Common myeloid progenitor, CD34-positive (primary cell): ENCODE data around the gene SORBS1.
A peak's percentile ranks its signal among the peaks of the same experiment; 100 is the strongest.

Experiments used
- CTCF ChIA-PET: fragments of 350-600 bp; sonication (Branson Sonifier 250); formaldehyde crosslinking; loops from one replicate; lab custom pipeline; 2021; ENCODE audit warnings: antibody characterized with exemption; lab: Charles Lee
- POLR2A ChIA-PET: fragments of 350-600 bp; sonication (Branson Sonifier 250); formaldehyde crosslinking; loops from one replicate; lab custom pipeline; 2021; ENCODE audit warnings: antibody characterized with exemption; lab: Charles Lee
- DNase-seq, 3 donors: peaks; one replicate each; pipeline versions ENCODE4 v3.0.0 to v3.0.0-alpha.2; 2013
- H3K27ac ChIP-seq, 2 experiments: 1 replicate in 1 of 2; 2 replicates in 1 of 2; pipeline ENCODE4 v1.7.0; 2013; ENCODE audit warnings: inconsistent platforms in 2 of 2, low read length in 2 of 2, mild to moderate bottlenecking in 2 of 2, low read depth in 1 of 2, moderate library complexity in 1 of 2; ENCODE audit not compliant: severe bottlenecking in 2 of 2, insufficient read depth in 1 of 2, poor library complexity in 1 of 2
- H3K27me3 ChIP-seq, 5 experiments: replicated peaks in 2 of 5; 1 replicate in 3 of 5; 2 replicates in 2 of 5; pipeline versions ENCODE4 v1.6.1 to v1.7.0; 2013; ENCODE audit warnings: low read length in 4 of 5, mild to moderate bottlenecking in 2 of 5, moderate library complexity in 2 of 5, inconsistent platforms in 1 of 5; ENCODE audit not compliant: insufficient read depth in 5 of 5, control insufficient read depth in 4 of 5
- H3K36me3 ChIP-seq, 4 experiments: 1 replicate in 2 of 4; 2 replicates in 2 of 4; pipeline versions ENCODE4 v1.6.1 to v1.7.0; 2013; ENCODE audit warnings: low read length in 3 of 4, control low read depth in 1 of 4, mild to moderate bottlenecking in 1 of 4; ENCODE audit not compliant: control insufficient read depth in 4 of 4, insufficient read depth in 4 of 4
- H3K4me1 ChIP-seq, 4 experiments: 1 replicate in 3 of 4; 2 replicates in 1 of 4; pipeline versions ENCODE4 v1.6.1 to v1.7.1; 2013; ENCODE audit warnings: low read length in 3 of 4, mild to moderate bottlenecking in 3 of 4, control low read depth in 1 of 4, inconsistent platforms in 1 of 4, moderate library complexity in 1 of 4; ENCODE audit not compliant: control insufficient read depth in 4 of 4, insufficient read depth in 4 of 4; ENCODE audit errors: control extremely low read depth in 1 of 4
- H3K4me3 ChIP-seq, 7 experiments: 1 replicate in 4 of 7; 2 replicates in 3 of 7; pipeline versions ENCODE4 v1.5.1 to v1.7.0; 2013; ENCODE audit warnings: mild to moderate bottlenecking in 7 of 7, low read length in 6 of 7, moderate library complexity in 6 of 7, inconsistent platforms in 2 of 7, low read depth in 2 of 7, control low read depth in 1 of 7; ENCODE audit not compliant: insufficient read depth in 4 of 7, control insufficient read depth in 1 of 7; ENCODE audit errors: extremely low read depth in 1 of 7
- H3K9me3 ChIP-seq, 5 experiments: 1 replicate in 4 of 5; 2 replicates in 1 of 5; pipeline versions ENCODE4 v1.6.1 to v1.7.1; 2013; ENCODE audit warnings: low read length in 4 of 5, mild to moderate bottlenecking in 2 of 5, inconsistent platforms in 1 of 5, low read depth in 1 of 5, moderate library complexity in 1 of 5; ENCODE audit not compliant: control insufficient read depth in 4 of 5, insufficient read depth in 2 of 5; ENCODE audit errors: control extremely low read depth in 1 of 5
- WGBS: methylation state at CpG from one replicate; pipeline ENCODE4 v1.1.5; 2013; ENCODE audit not compliant: insufficient coverage; 5-methylcytosine and 5-hydroxymethylcytosine counted together

SORBS1 gene

DNA sequence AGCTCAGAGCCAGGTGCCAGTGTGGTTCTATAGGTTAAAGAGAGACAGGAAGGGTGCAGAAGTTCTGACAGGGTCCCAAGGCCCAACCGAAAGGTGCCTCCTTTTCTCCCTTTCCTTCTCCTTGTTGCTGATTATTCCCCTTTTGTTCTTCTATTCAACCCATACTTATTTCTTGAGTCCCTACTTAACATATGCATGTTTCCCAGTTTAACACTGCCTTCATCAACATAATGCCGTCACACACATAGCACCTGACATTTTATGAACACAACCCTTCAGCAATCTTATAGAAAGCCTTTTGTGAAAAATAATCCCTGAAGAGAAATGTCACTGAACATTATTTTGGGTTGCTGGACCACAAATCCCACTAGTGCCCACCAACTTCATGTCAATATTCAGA lies 39.1 kb downstream of the SORBS1 start:
- Histone ChIP-seq H3K27me3 (no peaks in the 10 kb centered on the region), H3K27ac (no peak overlapping the region), H3K36me3 (no peaks in the 10 kb centered on the region), H3K4me3 (no peak overlapping the region), H3K4me1 (peaks cover 0 to 3% (median 0%) of the 10 kb centered on the region in 4 experiments), H3K9me3 (no peaks in the 10 kb centered on the region)
- ChIA-PET POLR2A (no interaction called here), CTCF (interaction anchor here (1.6 kb wide), 1 partner anchor 147 kb away, joined by 5 read pairs; no protein-coding TSS in a partner anchor)
- no peak for DNase-seq
- WGBS, result 100% methylated on average over 2 of the region's 2 CpGs

DNA sequence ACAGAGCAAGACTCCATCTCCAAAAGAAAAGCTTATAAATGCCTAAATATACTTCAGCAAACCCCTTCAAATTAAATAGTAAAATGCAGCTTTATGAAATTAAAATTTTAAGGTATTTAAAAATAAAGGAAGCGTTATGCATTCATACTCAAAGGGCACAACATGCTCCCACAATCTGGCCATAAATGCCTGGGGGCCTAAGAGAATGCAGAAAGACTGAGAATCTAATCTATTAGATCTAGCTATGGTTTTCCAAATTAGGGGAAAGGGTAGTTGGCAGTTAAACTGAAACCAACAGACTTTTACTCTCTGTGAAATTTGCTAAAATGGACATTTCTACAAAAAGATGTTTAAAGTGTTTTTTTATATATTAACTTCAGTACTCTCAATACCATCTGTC lies 40.6 kb downstream of the SORBS1 start:
- Histone ChIP-seq H3K27me3 (no peaks in the 10 kb centered on the region), H3K27ac (no peak overlapping the region), H3K4me1 (peaks cover 0 to 3% (median 0%) of the 10 kb centered on the region in 4 experiments), H3K36me3 (no peaks in the 10 kb centered on the region), H3K4me3 (no peak overlapping the region), H3K9me3 (no peaks in the 10 kb centered on the region)
- CTCF ChIA-PET, result interaction anchor here (1.3 to 1.6 kb wide), 2 partner anchors 11 to 146 kb away, joined by 4 to 5 read pairs; no protein-coding TSS in a partner anchor
- POLR2A ChIA-PET, result interaction anchor here (0.6 kb wide), 1 partner anchor 1898 kb away, joined by 7 read pairs; no protein-coding TSS in a partner anchor
- no CpG with 5 or more reads among the region's 1 CpG for WGBS
- no peak for DNase-seq

DNA sequence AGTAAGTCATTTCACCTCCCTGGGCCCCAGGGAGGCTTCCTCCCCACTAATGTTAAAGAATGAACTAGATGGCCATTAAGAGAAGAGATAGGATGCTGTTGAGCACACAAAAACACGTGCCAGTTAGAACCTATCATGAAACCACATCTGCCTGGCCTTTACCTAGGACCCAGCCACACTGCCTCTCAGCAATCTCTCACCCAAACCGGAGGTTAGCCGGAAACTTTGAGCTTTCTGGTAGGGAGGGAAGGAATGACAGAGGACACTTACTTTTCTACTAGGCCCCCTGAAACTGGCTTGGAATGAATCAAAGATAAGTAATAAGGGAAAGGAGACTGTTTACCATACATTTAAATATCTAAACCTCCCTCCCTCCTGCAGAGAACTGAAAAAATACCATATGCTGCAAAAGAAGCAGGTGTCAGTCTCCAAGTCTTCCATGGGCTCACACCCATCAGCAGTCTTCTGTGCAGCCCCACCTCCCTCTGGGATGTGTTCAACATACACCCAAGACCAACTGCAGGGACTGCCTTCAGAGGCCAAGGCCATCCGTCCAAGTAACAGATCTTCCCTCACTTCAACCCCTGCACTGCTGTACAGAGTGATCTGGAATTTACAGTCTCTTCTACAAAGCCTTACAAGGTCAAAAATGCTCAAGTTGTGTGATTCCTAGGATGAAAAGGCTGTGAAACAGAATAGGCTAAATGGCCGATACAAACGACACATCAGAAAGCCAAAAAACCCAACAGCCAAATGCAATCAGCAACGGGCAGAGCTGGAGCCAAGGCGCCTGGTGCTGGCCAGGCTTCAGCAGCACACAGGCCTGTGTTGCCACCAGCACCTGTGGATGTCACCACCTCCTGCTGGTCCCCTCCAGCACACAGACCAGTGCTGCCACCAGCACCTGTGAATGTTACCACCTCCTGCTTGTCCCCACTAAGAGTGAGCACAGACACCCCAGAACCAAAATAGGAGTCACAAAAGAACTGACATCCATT lies 42.4 kb downstream of the SORBS1 start:
- 100% methylated on average over 4 of the region's 8 CpGs for WGBS
- Histone ChIP-seq H3K4me3 (no peak overlapping the region), H3K36me3 (no peaks in the 10 kb centered on the region), H3K27ac (no peak overlapping the region), H3K9me3 (no peaks in the 10 kb centered on the region), H3K4me1 (peaks cover 0 to 2% (median 0%) of the 10 kb centered on the region in 4 experiments), H3K27me3 (no peaks in the 10 kb centered on the region)
- DNase-seq, result no peak
- ChIA-PET POLR2A (interaction anchor here (1.2 kb wide), 1 partner anchor 13 kb away, joined by 5 read pairs; no protein-coding TSS in a partner anchor), CTCF (no interaction called here)

DNA sequence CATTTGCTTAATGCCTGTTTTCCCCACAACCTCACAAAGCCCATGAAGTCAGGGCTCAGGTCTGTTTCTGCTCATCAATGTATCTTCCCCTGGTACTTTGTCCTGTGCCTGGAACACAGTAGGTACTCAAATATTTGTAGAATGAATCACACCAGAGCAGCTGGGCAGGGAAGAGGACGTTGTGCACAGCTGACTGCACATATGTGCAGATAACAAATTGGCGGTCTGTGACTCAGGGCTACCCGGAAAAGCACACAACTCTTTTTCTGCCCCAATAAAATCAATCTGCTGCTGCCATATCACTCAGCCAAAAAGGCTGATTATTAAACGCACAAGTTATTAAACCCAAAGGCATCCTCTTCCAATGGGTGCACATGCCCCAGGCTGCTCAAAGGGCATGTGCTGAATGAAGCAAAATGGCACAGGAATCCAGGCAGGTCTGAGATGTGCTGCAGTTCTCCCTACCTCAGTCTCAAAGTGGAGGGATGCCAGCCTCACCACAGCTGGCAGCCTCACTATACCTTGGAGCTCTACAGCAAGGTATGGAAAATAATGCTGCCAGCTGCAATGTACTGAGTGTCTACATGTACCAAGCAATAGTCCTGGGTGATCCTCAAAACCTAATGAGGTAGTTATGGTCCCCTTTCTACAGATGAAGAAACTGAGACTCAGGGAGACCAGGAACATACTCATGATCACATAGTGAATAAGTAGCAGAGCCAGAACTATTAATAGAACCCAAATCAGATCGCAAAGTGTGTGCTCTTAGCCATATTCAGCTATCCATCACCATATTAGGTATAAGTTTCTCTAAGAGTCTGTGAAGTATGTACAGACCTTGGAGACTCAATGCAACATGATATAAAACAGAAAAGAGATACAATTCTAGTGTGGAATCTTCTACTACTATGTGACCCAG lies 43.4 kb downstream of the SORBS1 start:
- no peaks in the 10 kb centered on the region for H3K36me3 ChIP-seq
- ChIA-PET POLR2A (no interaction called here), CTCF (no interaction called here)
- DNase-seq, result peak in 2 of 3 donors; percentile 54 to 75
- H3K27me3 ChIP-seq, result no peaks in the 10 kb centered on the region
- H3K4me1 ChIP-seq, result peaks cover 0 to 2% (median 0%) of the 10 kb centered on the region in 4 experiments
- no peak overlapping the region for H3K27ac ChIP-seq
- 72% methylated on average over 4 of the region's 5 CpGs for WGBS
- no peak overlapping the region for H3K4me3 ChIP-seq
- no peaks in the 10 kb centered on the region for H3K9me3 ChIP-seq

DNA sequence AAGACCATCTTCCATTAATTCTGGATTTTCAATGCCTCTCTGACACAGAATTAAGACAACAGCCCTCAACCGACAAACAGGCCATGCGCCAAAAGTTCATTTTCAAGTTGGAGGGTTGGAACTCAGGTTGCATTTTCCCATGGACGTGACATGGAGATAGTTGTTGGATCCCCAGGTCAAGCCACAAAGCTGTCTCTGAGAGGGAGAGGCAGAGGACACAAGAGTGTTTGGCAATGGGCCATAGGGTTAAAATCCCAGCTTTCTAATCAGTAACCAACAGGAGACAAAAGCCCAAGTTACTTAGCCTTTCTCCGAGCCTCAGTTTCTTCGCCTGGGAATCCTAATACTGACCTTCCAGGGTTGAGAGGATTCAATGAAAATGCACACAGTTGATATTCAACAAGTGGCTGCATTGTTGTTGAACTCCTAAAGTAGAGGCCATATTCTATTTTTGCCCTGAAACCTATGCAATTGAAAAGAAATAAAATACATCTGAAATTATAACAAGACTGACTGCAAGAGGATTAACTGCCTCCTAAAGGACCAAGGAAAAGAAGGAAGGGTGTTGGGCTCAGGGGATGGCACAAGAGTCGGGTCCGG lies 44.3 kb downstream of the SORBS1 start:
- Histone ChIP-seq H3K9me3 (no peaks in the 10 kb centered on the region), H3K4me3 (no peak overlapping the region), H3K4me1 (peaks cover 0 to 2% (median 0%) of the 10 kb centered on the region in 4 experiments), H3K27me3 (no peaks in the 10 kb centered on the region), H3K36me3 (no peaks in the 10 kb centered on the region), H3K27ac (no peak overlapping the region)
- ChIA-PET POLR2A (no interaction called here), CTCF (no interaction called here)
- no peak for DNase-seq
- 100% methylated on average over 2 of the region's 7 CpGs for WGBS

DNA sequence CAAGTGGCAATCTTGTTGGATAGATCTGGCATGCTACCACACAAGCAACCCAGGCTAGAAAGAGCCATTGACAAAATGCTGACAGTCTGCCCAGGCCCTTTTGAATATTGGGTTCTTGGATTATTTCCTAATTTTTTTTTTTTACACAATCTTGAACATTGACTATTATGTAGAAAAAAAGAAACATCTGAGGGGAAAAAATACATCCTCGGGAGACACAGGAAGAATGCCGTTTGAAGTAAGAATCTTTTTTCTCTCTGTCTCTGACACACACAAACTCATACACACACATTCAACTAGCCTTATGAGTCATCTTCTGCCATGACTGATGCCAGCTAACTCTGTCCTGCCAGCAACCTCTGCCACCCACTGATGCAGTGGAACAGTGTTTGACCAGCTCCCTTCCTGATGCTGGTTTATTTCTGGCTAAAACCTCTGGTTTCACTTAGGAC lies 47.2 kb downstream of the SORBS1 start:
- Histone ChIP-seq H3K36me3 (no peaks in the 10 kb centered on the region), H3K4me3 (no peak overlapping the region), H3K27ac (no peak overlapping the region), H3K27me3 (no peaks in the 10 kb centered on the region), H3K9me3 (no peaks in the 10 kb centered on the region), H3K4me1 (peaks cover 0 to 2% (median 0%) of the 10 kb centered on the region in 4 experiments)
- POLR2A ChIA-PET, result no interaction called here
- DNase-seq, result peak in 1 of 3 donors; percentile 31
- no CpG with 5 or more reads among the region's 2 CpGs for WGBS
- CTCF ChIA-PET, result interaction anchor here (1.0 kb wide), 1 partner anchor 10 kb away, joined by 3 read pairs; no protein-coding TSS in a partner anchor
